Ectodermal cell (in vitro differentiated cells): ENCODE results near the gene FAF1.
"Not testable (repeated sequence)": the region's sequence is repeated elsewhere in the genome, so short reads cannot be mapped to it uniquely, and the experiment has no call there.

Source experiments
- H3K27ac ChIP-seq: 2 replicates; pipeline ENCODE4 v1.7.0; 2013; ENCODE audit warnings: mild to moderate bottlenecking, low read depth, low read length; ENCODE audit not compliant: insufficient read depth, poor library complexity, severe bottlenecking
- H3K27me3 ChIP-seq: 2 replicates; pipeline ENCODE4 v1.7.0; 2013; ENCODE audit warnings: mild to moderate bottlenecking, low read length; ENCODE audit not compliant: insufficient read depth, control insufficient read depth, poor library complexity, severe bottlenecking
- H3K36me3 ChIP-seq: one replicate; pipeline ENCODE4 v1.7.0; 2013; ENCODE audit warnings: low read length; ENCODE audit not compliant: control insufficient read depth, insufficient read depth
- H3K4me1 ChIP-seq: one replicate; pipeline ENCODE4 v1.7.0; 2013; ENCODE audit warnings: low read length; ENCODE audit not compliant: control insufficient read depth, insufficient read depth
- H3K4me3 ChIP-seq: 2 replicates; pipeline ENCODE4 v1.7.0; 2013; ENCODE audit warnings: low read depth, low read length, control low read depth; ENCODE audit not compliant: insufficient read depth
- H3K9me3 ChIP-seq: 2 replicates; pipeline ENCODE4 v1.7.0; 2013; ENCODE audit warnings: mild to moderate bottlenecking, low read length, moderate library complexity; ENCODE audit not compliant: control insufficient read depth
- WGBS, 2 experiments: methylation state at CpG; one replicate each; pipeline ENCODE4 v1.1.7; 2013; ENCODE audit warnings: missing lambda C conversion rate in 2 of 2; 5-methylcytosine and 5-hydroxymethylcytosine counted together

Gene FAF1

GRCh38 chr1:50964863-50965262 is 4.8 kb upstream of the FAF1 start:
- no peaks in the 10 kb centered on the region for H3K36me3 ChIP-seq
- no peaks in the 10 kb centered on the region for H3K4me1 ChIP-seq
- H3K9me3 ChIP-seq, result no peaks in the 10 kb centered on the region
- peaks cover 59% of the 10 kb centered on the region for H3K27me3 ChIP-seq
- WGBS, 2 experiments, result 85% methylated on average over 9 of the region's 11 CpGs
- H3K27ac ChIP-seq, result no peak overlapping the region
- H3K4me3 ChIP-seq, result no peak overlapping the region

- Histone ChIP-seq H3K4me3 (peak overlapping the region; percentile 61), H3K9me3 (no peaks in the 10 kb centered on the region), H3K4me1 (no peaks in the 10 kb centered on the region), H3K27me3 (peaks cover 8% of the 10 kb centered on the region), H3K27ac (no peak overlapping the region), H3K36me3 (no peaks in the 10 kb centered on the region)
- WGBS, 2 experiments, result 2% methylated on average over 38 of the region's 38 CpGs
Observed at GRCh38 chr1:50959303-50959912, 659 bp downstream of the FAF1 start.

- Histone ChIP-seq H3K27ac (no peak overlapping the region), H3K4me1 (no peaks in the 10 kb centered on the region), H3K27me3 (no peaks in the 10 kb centered on the region), H3K4me3 (no peak overlapping the region), H3K36me3 (no peaks in the 10 kb centered on the region), H3K9me3 (no peaks in the 10 kb centered on the region)
- WGBS, 2 experiments, result 70 to 71% methylated on average over 1 of the region's 1 CpG
Observed at GRCh38 chr1:50955116-50955515, 5.0 kb downstream of the FAF1 start.

GRCh38 chr1:50952566-50952965 is 7.5 kb downstream of the FAF1 start:
- H3K4me3 ChIP-seq, H3K27ac ChIP-seq, H3K27me3 ChIP-seq, H3K9me3 ChIP-seq, H3K36me3 ChIP-seq, H3K4me1 ChIP-seq: not testable (repeated sequence)
- 93 to 94% methylated on average over 31 of the region's 31 CpGs for WGBS, 2 experiments

- H3K4me1 ChIP-seq, result no peaks in the 10 kb centered on the region
- no peak overlapping the region for H3K4me3 ChIP-seq
- H3K36me3 ChIP-seq, result no peaks in the 10 kb centered on the region
- H3K9me3 ChIP-seq, result no peaks in the 10 kb centered on the region
- H3K27ac ChIP-seq, result no peak overlapping the region
- no peaks in the 10 kb centered on the region for H3K27me3 ChIP-seq
- WGBS, 2 experiments, result 89% methylated on average over 1 of the region's 1 CpG; no CpG with 5 or more reads in 1 of the 2 experiments
Observed at GRCh38 chr1:50950396-50950795, 9.7 kb downstream of the FAF1 start.

GRCh38 chr1:50949286-50949982 is 10.6 kb downstream of the FAF1 start:
- H3K36me3 ChIP-seq, result no peaks in the 10 kb centered on the region
- 93 to 95% methylated on average over 9 of the region's 9 CpGs for WGBS, 2 experiments
- H3K4me3 ChIP-seq, result no peak overlapping the region
- no peaks in the 10 kb centered on the region for H3K27me3 ChIP-seq
- H3K4me1 ChIP-seq, result no peaks in the 10 kb centered on the region
- no peak overlapping the region for H3K27ac ChIP-seq
- no peaks in the 10 kb centered on the region for H3K9me3 ChIP-seq

- Histone ChIP-seq H3K4me1 (no peaks in the 10 kb centered on the region), H3K4me3 (no peak overlapping the region), H3K27ac (no peak overlapping the region), H3K36me3 (no peaks in the 10 kb centered on the region), H3K9me3 (no peaks in the 10 kb centered on the region), H3K27me3 (no peaks in the 10 kb centered on the region)
- 85 to 100% methylated on average over 1 of the region's 1 CpG for WGBS, 2 experiments
Observed at GRCh38 chr1:50942334-50942733, 17.7 kb downstream of the FAF1 start.

- Histone ChIP-seq H3K36me3 (no peaks in the 10 kb centered on the region), H3K27ac (no peak overlapping the region), H3K27me3 (no peaks in the 10 kb centered on the region), H3K4me1 (no peaks in the 10 kb centered on the region), H3K4me3 (no peak overlapping the region), H3K9me3 (no peaks in the 10 kb centered on the region)
- 93 to 98% methylated on average over 3 of the region's 3 CpGs for WGBS, 2 experiments
Observed at GRCh38 chr1:50940291-50940690, 19.8 kb downstream of the FAF1 start.

GRCh38 chr1:50936321-50936720 is 23.7 kb downstream of the FAF1 start:
- no peaks in the 10 kb centered on the region for H3K4me1 ChIP-seq
- no peaks in the 10 kb centered on the region for H3K9me3 ChIP-seq
- no peaks in the 10 kb centered on the region for H3K27me3 ChIP-seq
- no peak overlapping the region for H3K27ac ChIP-seq
- 91 to 94% methylated on average over 2 of the region's 2 CpGs for WGBS, 2 experiments
- no peaks in the 10 kb centered on the region for H3K36me3 ChIP-seq
- no peak overlapping the region for H3K4me3 ChIP-seq

GRCh38 chr1:50935276-50935675 is 24.8 kb downstream of the FAF1 start:
- not testable (repeated sequence) for H3K4me1 ChIP-seq, H3K27ac ChIP-seq, H3K4me3 ChIP-seq, H3K36me3 ChIP-seq, H3K27me3 ChIP-seq, H3K9me3 ChIP-seq
- 82 to 94% methylated on average over 2 of the region's 2 CpGs for WGBS, 2 experiments
